Subcutaneous abdominal adipose tissue (tissue), 5 donors: ENCODE measurements around the gene BIRC3.

Experiments used
- H3K27ac ChIP-seq: one replicate; pipeline ENCODE4 v1.7.0; 2013; ENCODE audit warnings: low read depth, mild to moderate bottlenecking, inconsistent platforms, low read length, moderate library complexity
- H3K27me3 ChIP-seq, 5 donors: one replicate each; pipeline ENCODE4 v1.7.0; 2013; ENCODE audit warnings: low read length in 5 of 5, inconsistent platforms in 1 of 5; ENCODE audit not compliant: control insufficient read depth in 5 of 5, insufficient read depth in 4 of 5
- H3K36me3 ChIP-seq, 5 donors: one replicate each; pipeline ENCODE4 v1.7.0; 2013; ENCODE audit warnings: low read length in 5 of 5; ENCODE audit not compliant: control insufficient read depth in 5 of 5, insufficient read depth in 5 of 5
- H3K4me1 ChIP-seq, 5 donors: one replicate each; pipeline ENCODE4 v1.7.0; 2013; ENCODE audit warnings: low read length in 5 of 5, mild to moderate bottlenecking in 3 of 5, moderate library complexity in 1 of 5; ENCODE audit not compliant: control insufficient read depth in 5 of 5, insufficient read depth in 5 of 5
- H3K4me3 ChIP-seq, 5 donors: one replicate each; pipeline ENCODE4 v1.7.0; 2013; ENCODE audit warnings: low read length in 5 of 5, low read depth in 1 of 5
- H3K9ac ChIP-seq, 5 donors: one replicate each; pipeline ENCODE4 v1.7.0; 2013; ENCODE audit warnings: low read length in 5 of 5, mild to moderate bottlenecking in 4 of 5, moderate library complexity in 3 of 5
- H3K9me3 ChIP-seq, 5 donors: one replicate each; pipeline ENCODE4 v1.7.0; 2013; ENCODE audit warnings: low read length in 5 of 5; ENCODE audit not compliant: control insufficient read depth in 5 of 5
- donor health status: healthy.
- donor health status: healthy.
- donor health status: healthy.
- donor health status: healthy.
- donor health status: healthy.

The BIRC3 gene

DNA sequence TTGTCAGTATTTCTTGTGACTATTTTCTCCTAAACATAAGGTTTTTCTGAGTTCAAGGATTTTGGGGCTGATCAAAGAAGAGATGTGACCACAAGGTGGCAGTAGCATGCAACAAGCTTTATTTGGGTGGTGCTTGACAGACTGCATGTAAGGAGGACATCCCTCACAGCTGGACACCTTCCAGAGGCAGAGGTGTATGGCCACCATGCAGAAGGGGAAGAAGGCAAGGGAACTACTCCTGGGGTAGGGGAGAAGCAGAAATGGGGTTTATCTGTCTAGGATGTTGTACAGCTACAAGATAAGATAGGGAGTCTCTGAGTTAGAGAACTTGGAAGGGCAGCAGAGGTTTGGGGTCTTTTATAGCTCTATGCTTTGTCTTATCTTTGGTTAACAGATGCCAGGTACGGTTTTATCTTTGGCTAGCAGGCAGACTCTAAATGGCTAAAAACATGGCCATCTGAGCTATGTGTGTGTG is 24.6 kb downstream of the BIRC3 start:
- Histone ChIP-seq H3K27me3 (no peaks in the 10 kb centered on the region), H3K27ac (no peak overlapping the region), H3K4me3 (no peak overlapping the region), H3K9ac (no peak overlapping the region), H3K4me1 (peaks cover 0 to 10% (median 6%) of the 10 kb centered on the region in 5 donors), H3K36me3 (peaks cover 0 to 6% (median 0%) of the 10 kb centered on the region in 5 donors), H3K9me3 (no peaks in the 10 kb centered on the region)

GRCh38 chr11:102343809-102344208 is 26.5 kb downstream of the BIRC3 start:
- no peaks in the 10 kb centered on the region for H3K27me3 ChIP-seq
- H3K4me1 ChIP-seq: peaks cover 0 to 22% (median 15%) of the 10 kb centered on the region in 5 donors
- no peak overlapping the region for H3K4me3 ChIP-seq
- no peaks in the 10 kb centered on the region for H3K36me3 ChIP-seq
- H3K27ac ChIP-seq: no peak overlapping the region
- no peak overlapping the region for H3K9ac ChIP-seq
- no peaks in the 10 kb centered on the region for H3K9me3 ChIP-seq

DNA sequence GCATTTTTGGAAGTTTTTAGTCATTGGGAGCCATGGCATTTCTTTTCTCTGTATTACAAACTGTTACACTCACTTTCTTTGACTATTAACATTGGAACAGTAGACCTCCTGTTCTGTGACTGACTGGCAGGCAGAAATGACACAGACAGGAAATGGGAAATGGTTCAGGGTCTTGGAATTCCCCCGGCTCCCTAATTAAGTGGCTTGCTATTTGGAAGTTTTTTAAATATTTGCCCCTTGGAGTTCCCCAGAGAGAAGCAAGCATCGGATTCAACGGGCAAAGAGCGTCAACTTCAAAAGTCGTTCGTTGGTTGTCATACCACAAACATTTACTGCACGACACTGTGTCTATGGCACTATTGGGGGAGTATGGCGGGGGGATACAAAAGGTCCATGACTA is 28.6 kb downstream of the BIRC3 start:
- Histone ChIP-seq H3K27ac (peak overlapping the region; percentile 99), H3K9ac (peak overlapping the region in 4 of 5 donors; percentile 70 to 97 (median 88)), H3K4me3 (peak overlapping the region; percentile 74 to 93 (median 88)), H3K36me3 (peaks cover 5 to 13% (median 7%) of the 10 kb centered on the region in 5 donors), H3K9me3 (no peaks in the 10 kb centered on the region), H3K4me1 (peaks cover 0 to 26% (median 21%) of the 10 kb centered on the region in 5 donors), H3K27me3 (no peaks in the 10 kb centered on the region)

DNA sequence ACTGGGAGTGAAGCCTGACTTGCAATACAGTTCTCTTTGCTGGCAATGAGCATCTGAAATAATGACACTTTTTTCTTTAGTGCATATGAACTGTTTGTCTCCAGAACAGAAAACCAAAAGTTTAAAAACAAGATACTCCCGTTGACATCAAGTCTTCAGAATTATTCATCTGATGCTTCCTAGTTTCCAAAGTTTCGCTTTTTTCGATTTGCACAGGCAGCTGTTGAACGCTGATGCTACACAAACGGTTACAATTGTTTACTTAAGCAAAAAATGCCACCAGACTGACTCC is 29.1 kb downstream of the BIRC3 start:
- peak overlapping the region; percentile 70 to 97 (median 94) for H3K9ac ChIP-seq
- H3K27ac ChIP-seq: peak overlapping the region; percentile 99
- H3K4me1 ChIP-seq: peaks cover 0 to 26% (median 21%) of the 10 kb centered on the region in 5 donors
- H3K9me3 ChIP-seq: no peaks in the 10 kb centered on the region
- H3K4me3 ChIP-seq: peak overlapping the region; percentile 74 to 93 (median 88)
- H3K36me3 ChIP-seq: peaks cover 6 to 15% (median 9%) of the 10 kb centered on the region in 5 donors
- H3K27me3 ChIP-seq: no peaks in the 10 kb centered on the region

- H3K36me3 ChIP-seq: peaks cover 6 to 15% (median 9%) of the 10 kb centered on the region in 5 donors
- no peaks in the 10 kb centered on the region for H3K9me3 ChIP-seq
- H3K27ac ChIP-seq: peak within 1 kb of the TSS; percentile 99
- H3K4me3 ChIP-seq: peak within 1 kb of the TSS; percentile 74 to 95 (median 88)
- H3K9ac ChIP-seq: peak within 1 kb of the TSS; percentile 73 to 97 (median 94)
- H3K27me3 ChIP-seq: no peaks in the 10 kb centered on the region
- peaks cover 0 to 26% (median 21%) of the 10 kb centered on the region in 5 donors for H3K4me1 ChIP-seq
Measured at GRCh38 chr11:102346748-102347461, 29.6 kb downstream of the BIRC3 start, which contains the start of gene BIRC2. BIRC2 (plus strand) TSS chr11:102347214; CDS start chr11:102349855, 2,641 bp downstream.

- Histone ChIP-seq H3K4me3 (peak overlapping the region; percentile 74 to 95 (median 88)), H3K36me3 (peaks cover 6 to 15% (median 9%) of the 10 kb centered on the region in 5 donors), H3K9ac (peak overlapping the region; percentile 49 to 97 (median 94)), H3K4me1 (peaks cover 0 to 26% (median 21%) of the 10 kb centered on the region in 5 donors), H3K27me3 (no peaks in the 10 kb centered on the region), H3K9me3 (no peaks in the 10 kb centered on the region), H3K27ac (peak overlapping the region; percentile 99)
Measured at GRCh38 chr11:102347462-102348370, 30.4 kb downstream of the BIRC3 start.

- H3K9me3 ChIP-seq: peaks cover 0 to 4% (median 0%) of the 10 kb centered on the region in 5 donors
- H3K4me3 ChIP-seq: no peak overlapping the region
- no peak overlapping the region for H3K27ac ChIP-seq
- no peaks in the 10 kb centered on the region for H3K4me1 ChIP-seq
- peaks cover 11 to 29% (median 24%) of the 10 kb centered on the region in 5 donors for H3K36me3 ChIP-seq
- H3K27me3 ChIP-seq: no peaks in the 10 kb centered on the region
- no peak overlapping the region for H3K9ac ChIP-seq
Measured at GRCh38 chr11:102357116-102357515, 39.8 kb downstream of the BIRC3 start.

DNA sequence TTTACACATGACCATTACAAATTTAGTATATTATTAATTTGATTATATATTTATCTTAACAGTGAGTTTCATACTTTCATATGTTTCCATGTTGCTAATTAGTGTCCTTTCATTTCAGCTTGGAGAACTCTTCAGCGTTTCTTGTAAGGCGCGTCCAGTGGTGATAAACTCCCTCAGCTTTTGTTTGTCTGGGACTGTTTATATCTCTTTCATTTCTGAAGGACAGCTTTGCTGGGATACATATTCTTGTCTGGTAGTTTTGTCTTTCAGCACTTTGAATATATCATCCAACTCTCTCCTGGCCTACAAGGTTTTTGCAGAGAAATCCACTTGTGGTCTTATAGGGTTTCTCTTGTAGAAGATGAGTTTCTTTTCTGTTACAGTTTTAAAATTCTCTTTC is 42.1 kb downstream of the BIRC3 start:
- no peak overlapping the region for H3K27ac ChIP-seq
- no peak overlapping the region for H3K9ac ChIP-seq
- H3K27me3 ChIP-seq: no peaks in the 10 kb centered on the region
- H3K9me3 ChIP-seq: peaks cover 0 to 4% (median 0%) of the 10 kb centered on the region in 5 donors
- H3K36me3 ChIP-seq: peaks cover 20 to 41% (median 33%) of the 10 kb centered on the region in 5 donors
- H3K4me1 ChIP-seq: no peaks in the 10 kb centered on the region
- H3K4me3 ChIP-seq: no peak overlapping the region

GRCh38 chr11:102360681-102361080 is 43.4 kb downstream of the BIRC3 start:
- peaks cover 0 to 4% (median 0%) of the 10 kb centered on the region in 5 donors for H3K9me3 ChIP-seq
- no peak overlapping the region for H3K27ac ChIP-seq
- no peak overlapping the region for H3K4me3 ChIP-seq
- no peaks in the 10 kb centered on the region for H3K27me3 ChIP-seq
- H3K4me1 ChIP-seq: no peaks in the 10 kb centered on the region
- H3K9ac ChIP-seq: no peak overlapping the region
- peaks cover 33 to 53% (median 46%) of the 10 kb centered on the region in 5 donors for H3K36me3 ChIP-seq
